Inflammatory macrophage treated with lipopolysaccharide for 4 hours (primary cell): ENCODE results near the gene RPS10.
A peak's percentile ranks its signal among the peaks of the same experiment; 100 is the strongest.

Experiments
- DNase-seq: peaks from one replicate; pipeline ENCODE4 v3.0.0-alpha.2; 2020

RPS10 gene

GRCh38 chr6:34425498-34426410, at the start of gene RPS10:
Gene RPS10 (minus strand): TSS chr6:34426069. CDS start chr6:34425221, 848 bp downstream.
- DNase-seq, result peak; percentile 91

GRCh38 chr6:34475238-34475682, 49.4 kb upstream of the RPS10 start:
- no peak for DNase-seq

GRCh38 chr6:34474754-34475153, 48.9 kb upstream of the RPS10 start:
- DNase-seq, result no peak

- DNase-seq, result no peak
Observed at GRCh38 chr6:34473967-34474366, 48.1 kb upstream of the RPS10 start.

- no peak for DNase-seq
Observed at GRCh38 chr6:34472425-34472824, 46.6 kb upstream of the RPS10 start.

GRCh38 chr6:34469499-34469898, 43.6 kb upstream of the RPS10 start:
- no peak for DNase-seq

- DNase-seq, result peak; percentile 10
Observed at GRCh38 chr6:34468378-34468892, 42.6 kb upstream of the RPS10 start.

GRCh38 chr6:34466242-34467185, 40.6 kb upstream of the RPS10 start:
- no peak for DNase-seq

GRCh38 chr6:34465531-34466241, 39.8 kb upstream of the RPS10 start, which contains the start of gene PACSIN1:
Gene PACSIN1 (plus strand): TSS chr6:34466076. CDS start chr6:34526306, 60,230 bp downstream.
- no peak for DNase-seq

- DNase-seq, result no peak
Observed at GRCh38 chr6:34463849-34464248, 38.0 kb upstream of the RPS10 start.

GRCh38 chr6:34463299-34463698, 37.4 kb upstream of the RPS10 start:
- DNase-seq, result no peak

GRCh38 chr6:34462551-34462971, 36.7 kb upstream of the RPS10 start:
- DNase-seq, result peak; percentile 18

GRCh38 chr6:34462010-34462409, 36.1 kb upstream of the RPS10 start:
- DNase-seq, result no peak

- no peak for DNase-seq
Observed at GRCh38 chr6:34460796-34461507, 35.1 kb upstream of the RPS10 start.

GRCh38 chr6:34459899-34460593, 34.2 kb upstream of the RPS10 start:
- DNase-seq, result peak; percentile 65

GRCh38 chr6:34457742-34458735, 32.2 kb upstream of the RPS10 start:
- DNase-seq, result peak; percentile 30

GRCh38 chr6:34457382-34457741, 31.5 kb upstream of the RPS10 start:
- DNase-seq, result peak; percentile 40

- no peak for DNase-seq
Observed at GRCh38 chr6:34455831-34456230, 30.0 kb upstream of the RPS10 start.

- DNase-seq, result no peak
Observed at GRCh38 chr6:34451192-34451591, 25.3 kb upstream of the RPS10 start.

GRCh38 chr6:34447910-34448309, 22.0 kb upstream of the RPS10 start:
- peak; percentile 84 for DNase-seq
